GM12878 (cell line): Measurements from ENCODE around the gene SLC25A17. TPM values are rescaled to one million over a fixed set of nuclear protein-coding genes. Genes with fewer than 3 reads are reported as not detected.
A peak's percentile ranks its signal among the peaks of the same experiment; 100 is the strongest.

Source experiments
- BMI1 ChIP-seq: fragments of 450-650 bp; IDR thresholded peaks from 2 replicates; pipeline ENCODE4 v1.6.1; 2016; ENCODE audit warnings: mild to moderate bottlenecking, moderate library complexity, borderline replicate concordance
- CEBPB ChIP-seq, 2 experiments: fragments of 150-350 bp in 1 of 2; IDR thresholded peaks; 2 replicates each; pipeline ENCODE4 v1.6.1; 2012 to 2014; ENCODE audit warnings: low read depth in 2 of 2, low read length in 2 of 2, borderline replicate concordance in 1 of 2, inconsistent platforms in 1 of 2
- CUX1 ChIP-seq: IDR thresholded peaks from 2 replicates; pipeline ENCODE4 v1.6.1; 2012; ENCODE audit warnings: improper control_type of control experiment, low read depth, low read length; ENCODE audit not compliant: insufficient replicate concordance
- EED ChIP-seq: sonication (generic); IDR thresholded peaks from 2 replicates; pipeline ENCODE4 v1.6.1; 2016; ENCODE audit warnings: antibody characterized with exemption, low read depth
- EP300 ChIP-seq, 2 experiments: fragments of 150-350 bp in 1 of 2; IDR thresholded peaks; 2 replicates each; pipeline ENCODE4 v1.6.1; 2011 to 2012; ENCODE audit warnings: low read depth in 2 of 2, low read length in 2 of 2, borderline replicate concordance in 1 of 2, improper control_type of control experiment in 1 of 2, inconsistent platforms in 1 of 2; ENCODE audit not compliant: control insufficient read depth in 1 of 2
- NKRF ChIP-seq: fragments of 450-650 bp; conservative IDR thresholded peaks from 2 replicates; pipeline ENCODE4 v1.6.1; 2017; ENCODE audit warnings: mild to moderate bottlenecking, moderate library complexity
- PAX8 ChIP-seq: fragments of 450-650 bp; IDR thresholded peaks from 2 replicates; pipeline ENCODE4 v1.6.1; 2017; ENCODE audit warnings: mild to moderate bottlenecking, moderate library complexity
- RAD21 ChIP-seq: IDR thresholded peaks from 2 replicates; pipeline ENCODE4 v1.6.1; 2011; ENCODE audit warnings: mild to moderate bottlenecking, low read depth, low read length, moderate library complexity; ENCODE audit not compliant: insufficient read depth
- RBBP5 ChIP-seq: fragments of 200-600 bp; sonication (generic); conservative IDR thresholded peaks from 2 replicates; pipeline ENCODE4 v1.6.1; 2016
- SMAD1 ChIP-seq: fragments of 450-650 bp; IDR thresholded peaks from 2 replicates; pipeline ENCODE4 v1.6.1; 2018; ENCODE audit warnings: mild to moderate bottlenecking, low read depth; ENCODE audit not compliant: partially characterized antibody
- YBX1 ChIP-seq: fragments of 450-650 bp; IDR thresholded peaks from 2 replicates; pipeline ENCODE4 v1.6.1; 2016; ENCODE audit warnings: antibody characterized with exemption
- YY1 ChIP-seq: IDR thresholded peaks from 2 replicates; pipeline ENCODE4 v1.6.1; 2011; ENCODE audit warnings: low read depth, mild to moderate bottlenecking, low read length
- ZBTB4 ChIP-seq: fragments of 450-650 bp; formaldehyde crosslinking; IDR thresholded peaks from 2 replicates; pipeline ENCODE4 v1.4.0; 2022; ENCODE audit warnings: mild to moderate bottlenecking, moderate library complexity
- ZNF207 ChIP-seq: fragments of 450-650 bp; IDR thresholded peaks from 2 replicates; pipeline ENCODE4 v1.6.1; 2014; ENCODE audit warnings: antibody characterized with exemption, mild to moderate bottlenecking, borderline replicate concordance
- polyA plus RNA-seq, 11 experiments: library from polyadenylated mRNA; depleted of rRNA in 4 of 11; unstranded in 6 of 11; stranded (reverse) in 5 of 11; fragments of >200 nt; fragmentation: Nextera tagmentation in 4 of 11; fragmentation: Illumina TruSeq in 1 of 11; extraction: Ambion mirVana in 4 of 11; extraction: Trizol in 1 of 11; gene quantifications; 1 replicate in 1 of 11; 2 replicates in 10 of 11; pipeline versions ENCODE4 v1.2.1 to v1.2.3, GENCODE V29; 2011 to 2016; ENCODE audit warnings: inconsistent platforms in 2 of 11, missing spikeins in 2 of 11, low read depth in 1 of 11
- total RNA-seq, 4 experiments: library from RNA; depleted of rRNA in 3 of 4; stranded (reverse); fragments of >200 nt in 3 of 4; fragmentation: Illumina TruSeq in 1 of 4; extraction: Trizol in 1 of 4; gene quantifications; 2 replicates each; pipeline versions ENCODE4 v1.2.1 to v1.2.3, GENCODE V29; 2013 to 2021

The SLC25A17 gene
- total and polyA plus RNA-seq, 10 of the 15 experiments (the other 5 are each of a cell fraction or from before 2014, with no cell fraction given), result 37.5 to 113 (median 62.3) TPM

- TF ChIP-seq ZBTB4 (no peak), CEBPB (IDR thresholded peaks at IDR 0.05; ENCODE audit: borderline replicate concordance in 1 of 2, low read depth in 2 of 2, low read length in 2 of 2) (no peak), SMAD1 (no peak), BMI1 (peak; percentile 57), YY1 (no peak; the same call in 1 of the 2 replicates), EP300 (IDR thresholded peaks at IDR 0.05; ENCODE audit: borderline replicate concordance in 1 of 2, control insufficient read depth in 1 of 2, low read depth in 2 of 2, low read length in 2 of 2) (peak in 1 of 2 experiments; percentile 60; a peak in 2 of 4 replicates), RBBP5 (no peak), PAX8 (no peak), ZNF207 (peak; percentile 86; the same call in 1 of the 2 replicates), RAD21 (no peak), YBX1 (no peak), CUX1 (no peak), EED (no peak), NKRF (peak; percentile 95)
These were observed 37.6 kb upstream of the SLC25A17 start, which contains the start of the genes ST13 and XPNPEP3 (continued) for GRCh38 chr22:40856513-40857308.
